Hematopoietic multipotent progenitor cell (in vitro differentiated cells): ENCODE data around the gene ERN1. TPM values are rescaled to one million over a fixed set of nuclear protein-coding genes. Genes with fewer than 3 reads are reported as not detected.

Source experiments
- DNase-seq, 3 donors: peaks; one replicate each; pipeline ENCODE4 v3.0.0-alpha.2; 2011 to 2015; ENCODE audit warnings: low read depth in 2 of 3, low spot score in 2 of 3
- total RNA-seq: library from RNA; depleted of rRNA; stranded (reverse); fragments of >200 nt; gene quantifications from one replicate; pipeline ENCODE4 v1.2.3, GENCODE V29; 2012

Gene ERN1
- total RNA-seq, 1 donor = 17.2 TPM

DNA sequence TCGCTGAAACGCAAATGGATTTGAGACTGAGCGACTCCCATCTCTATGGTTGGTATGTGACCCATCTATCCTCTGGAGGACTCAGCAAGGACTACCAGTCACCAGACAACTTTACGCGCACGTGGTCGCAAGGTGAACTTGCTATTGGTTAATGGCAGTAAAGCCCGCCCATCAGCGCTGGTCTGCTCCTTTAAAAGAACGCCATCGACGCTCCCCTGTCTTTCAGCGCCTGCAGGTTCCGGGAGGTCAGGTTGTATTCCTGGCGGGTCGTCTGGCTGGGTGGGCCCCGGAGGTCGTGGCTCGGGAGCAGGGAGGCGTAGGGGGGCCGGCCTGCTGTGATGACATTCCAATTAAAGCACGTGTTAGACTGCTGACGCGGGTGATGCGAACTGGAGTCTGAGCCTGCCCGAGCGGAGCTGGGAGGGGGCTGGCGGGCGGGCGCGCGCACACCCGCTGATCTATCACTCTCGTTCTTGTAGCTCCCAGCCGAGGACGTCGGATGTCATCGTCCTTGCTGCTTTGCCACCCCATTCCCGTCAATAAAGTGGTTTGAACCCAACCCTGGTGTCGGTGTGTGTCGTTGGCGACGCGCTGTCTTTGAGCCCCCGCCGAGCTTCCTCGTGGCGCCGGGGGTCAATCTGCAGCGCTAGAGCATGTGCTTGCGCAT lies 15.9 kb upstream of the ERN1 start:
- DNase-seq = peak; percentile 88 to 99 (median 97)

DNA sequence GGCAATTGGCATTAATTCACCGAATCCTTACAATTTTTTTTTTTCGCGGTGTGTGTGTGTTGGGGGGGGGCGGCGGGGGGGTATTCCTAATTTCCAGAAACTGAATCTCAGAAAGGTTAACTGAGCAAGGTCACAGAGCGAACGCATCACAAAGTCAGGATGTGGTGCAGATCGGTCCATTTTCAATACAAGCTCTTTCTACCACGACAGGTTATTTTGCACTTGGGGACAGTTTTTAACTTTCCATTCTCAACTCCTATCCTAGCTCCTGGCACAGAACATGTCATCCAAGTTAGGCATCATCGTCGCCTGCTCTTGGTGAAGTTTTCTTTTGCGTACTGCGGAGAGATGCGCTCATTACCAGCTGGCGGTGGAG lies 15.4 kb upstream of the ERN1 start:
- DNase-seq = no peak

DNA sequence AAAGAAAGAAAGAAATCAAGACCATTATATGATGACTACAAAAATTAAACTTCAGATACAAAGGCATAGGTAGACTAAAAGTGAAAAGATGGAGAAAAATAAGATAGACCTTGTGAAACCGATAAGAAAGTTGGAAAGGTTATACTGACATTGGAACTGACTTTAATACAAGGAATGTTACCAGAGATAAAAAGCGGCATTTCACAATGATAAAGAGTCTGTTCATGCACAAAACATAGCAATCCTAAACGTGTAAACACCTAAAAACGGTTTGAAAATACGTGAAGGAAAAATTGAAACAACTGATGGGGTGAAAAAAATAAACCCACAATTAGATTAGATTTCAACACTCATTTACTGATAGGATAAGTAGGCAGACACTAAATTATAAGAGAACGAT lies 9.6 kb upstream of the ERN1 start:
- no peak for DNase-seq

DNA sequence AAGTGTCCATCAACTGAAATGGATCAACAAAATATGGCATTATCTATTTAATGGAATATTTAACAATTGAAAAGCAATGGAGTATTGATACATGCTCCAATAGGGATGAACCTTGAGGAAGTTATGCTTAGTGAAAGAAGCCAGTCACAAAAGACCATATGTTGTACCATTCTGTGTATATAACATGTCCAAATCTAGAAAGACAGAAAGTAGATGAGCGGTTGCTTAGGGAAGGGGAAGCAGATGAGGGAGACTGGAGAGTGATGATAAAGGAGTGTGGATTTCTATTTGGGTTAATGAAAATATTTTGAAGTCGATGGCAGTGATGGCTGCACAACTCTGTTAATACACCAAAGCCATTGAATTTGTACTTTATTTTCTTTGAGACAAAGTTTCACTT lies 8.5 kb upstream of the ERN1 start:
- peak in 2 of 3 donors; percentile 36 to 67 for DNase-seq

DNA sequence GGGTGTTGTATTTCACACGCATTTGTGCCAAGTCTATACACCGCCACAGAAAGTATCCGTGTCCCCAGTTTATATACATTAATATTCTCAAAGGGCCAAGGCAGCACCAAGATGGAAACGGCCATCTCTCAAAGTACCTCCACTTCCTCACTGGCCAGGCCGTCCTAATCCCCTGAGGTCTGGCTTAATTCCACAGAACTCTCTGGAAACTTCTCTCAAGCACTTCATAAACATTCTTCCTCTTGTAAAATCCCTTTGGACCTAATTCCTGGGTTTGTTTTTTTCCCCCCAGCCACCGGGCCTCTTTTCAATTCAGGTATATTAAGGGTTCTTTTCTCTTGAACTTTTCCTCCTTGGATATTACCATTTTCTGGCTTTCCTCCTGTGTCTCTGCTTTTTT lies 5.1 kb upstream of the ERN1 start:
- no peak for DNase-seq

DNA sequence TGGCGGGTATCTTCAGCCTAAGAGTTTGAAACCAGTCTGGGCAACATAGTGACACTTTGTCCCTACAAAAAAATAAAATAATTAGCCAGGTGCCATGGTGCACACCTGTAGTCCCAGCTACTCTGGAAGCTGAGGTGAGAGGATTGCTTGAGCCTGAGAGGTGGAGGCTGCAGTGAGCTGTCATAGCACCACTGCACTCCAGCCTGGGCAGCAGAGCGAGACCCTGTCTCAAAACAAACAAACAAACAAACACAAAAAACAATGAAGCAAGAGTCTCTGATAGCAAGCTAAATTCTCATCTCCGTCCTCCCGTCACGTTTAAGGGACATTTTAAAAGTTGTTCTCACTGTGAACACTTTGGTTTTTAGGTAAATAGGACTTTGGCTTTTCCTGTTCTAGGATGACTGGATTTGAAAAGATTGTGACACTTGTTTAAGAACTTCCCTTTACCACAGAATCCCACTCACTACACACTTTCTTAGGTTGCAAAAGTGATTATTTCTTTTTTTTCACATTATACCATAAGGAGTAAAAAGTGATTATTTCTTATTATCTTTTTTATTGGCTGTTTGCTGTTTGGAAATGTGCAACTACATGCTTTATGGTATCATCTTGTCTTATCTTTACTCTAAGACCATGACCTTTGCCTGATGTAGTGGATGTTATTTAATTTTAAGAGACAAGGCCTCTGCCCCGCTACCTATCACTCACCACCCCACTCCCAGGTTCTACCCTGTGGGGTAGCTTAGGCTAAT lies 4.4 kb upstream of the ERN1 start:
- no peak for DNase-seq

DNA sequence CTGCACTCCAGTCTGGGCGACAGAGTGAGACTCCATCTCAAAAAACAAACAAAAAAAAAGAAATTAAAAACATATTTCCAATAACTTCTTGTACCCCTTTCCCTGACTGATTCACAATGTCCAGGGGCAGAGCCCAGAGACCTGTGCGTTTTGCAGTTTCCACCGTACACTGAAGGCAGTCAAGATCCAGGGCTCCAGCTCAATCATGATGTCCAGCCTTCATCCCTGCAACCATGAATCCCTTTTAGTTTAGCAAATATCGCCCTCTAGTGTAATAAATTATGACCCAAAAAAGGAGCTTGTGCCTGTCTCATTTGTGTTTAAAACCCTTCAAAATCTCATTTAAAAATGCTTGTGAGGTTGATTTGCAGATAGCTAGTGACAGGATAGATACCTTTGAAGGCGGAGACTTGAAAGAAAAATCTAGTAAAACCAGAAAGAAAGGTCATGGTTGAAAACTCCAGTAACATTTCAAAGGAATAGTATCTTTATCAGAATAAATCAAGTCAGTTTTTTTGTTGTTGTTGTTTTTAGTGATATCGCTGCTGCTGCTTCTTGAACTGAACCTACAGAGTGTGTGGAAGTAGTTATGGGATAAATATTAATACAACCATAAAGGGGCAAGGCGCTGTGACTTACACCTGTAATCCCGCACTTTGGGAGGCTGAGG lies 3.7 kb upstream of the ERN1 start:
- peak in 2 of 3 donors; percentile 58 to 87 for DNase-seq

DNA sequence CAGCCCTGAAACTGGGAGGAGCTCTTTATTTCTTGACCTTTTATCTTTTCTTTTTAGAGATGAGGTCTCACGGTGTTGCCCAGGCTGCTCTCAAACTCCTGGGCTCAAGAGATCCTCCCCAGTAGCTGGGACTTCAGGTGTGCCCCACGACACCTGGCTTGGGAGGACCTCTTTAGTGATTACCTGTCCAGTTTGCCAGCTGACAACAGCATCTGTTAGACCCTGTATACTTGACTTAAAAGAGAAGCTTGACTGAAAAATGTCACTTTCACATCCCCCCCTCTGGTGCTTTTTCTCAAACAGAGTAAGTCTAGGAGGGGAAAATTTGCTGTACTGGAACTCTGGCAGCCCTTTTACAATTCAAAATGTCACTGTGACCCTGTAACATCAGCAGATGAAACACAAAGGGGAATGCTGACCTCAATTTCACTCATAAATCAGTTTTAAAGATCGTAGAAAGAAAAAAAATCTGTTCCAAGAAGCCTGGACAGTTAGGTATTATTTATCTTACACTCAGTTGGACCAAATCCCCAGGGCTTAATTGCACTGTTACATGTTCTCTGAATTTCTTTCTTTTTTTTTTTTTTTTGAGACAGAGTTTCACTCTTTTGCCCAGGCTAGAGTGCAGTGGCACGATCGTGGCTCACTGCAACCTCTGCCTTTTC lies 1.8 kb upstream of the ERN1 start:
- DNase-seq = no peak

DNA sequence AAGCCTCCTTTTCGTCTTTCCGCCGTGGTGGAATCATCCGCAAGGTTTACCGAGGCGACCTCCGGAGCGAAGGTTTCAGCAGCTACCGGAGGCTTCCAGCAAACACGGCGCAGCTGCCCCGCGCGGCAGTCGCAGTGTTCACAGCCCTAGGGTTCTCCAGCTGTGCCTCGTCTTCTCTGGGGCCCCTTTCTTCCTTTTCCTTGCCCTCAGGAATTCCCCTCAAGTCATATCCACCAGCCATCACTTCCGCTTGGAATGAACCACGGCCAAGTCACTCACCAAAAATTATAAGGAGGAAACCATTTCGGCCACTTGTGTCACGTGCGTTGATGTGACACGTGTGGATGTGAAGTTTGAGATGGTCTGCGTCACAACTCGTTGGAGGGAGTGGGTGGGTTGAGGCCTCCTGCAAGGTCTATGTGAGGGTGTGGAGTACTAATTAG lies 636 bp upstream of the ERN1 start:
- peak in 2 of 3 donors; percentile 62 to 71 for DNase-seq

DNA sequence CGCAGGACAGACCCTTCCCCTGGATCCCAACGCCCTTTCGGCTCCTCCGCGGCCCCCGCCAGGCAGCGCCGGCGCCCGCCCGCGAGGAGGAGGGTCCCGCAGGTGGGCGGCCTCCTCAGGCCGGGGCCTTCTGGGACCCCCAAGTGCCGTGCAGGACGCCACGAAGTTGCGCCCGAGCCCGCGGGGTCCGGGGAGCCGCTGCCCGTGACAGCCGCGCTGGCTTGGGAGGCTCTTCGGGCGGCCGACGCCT lies 504 bp downstream of the ERN1 start:
- no peak for DNase-seq

DNA sequence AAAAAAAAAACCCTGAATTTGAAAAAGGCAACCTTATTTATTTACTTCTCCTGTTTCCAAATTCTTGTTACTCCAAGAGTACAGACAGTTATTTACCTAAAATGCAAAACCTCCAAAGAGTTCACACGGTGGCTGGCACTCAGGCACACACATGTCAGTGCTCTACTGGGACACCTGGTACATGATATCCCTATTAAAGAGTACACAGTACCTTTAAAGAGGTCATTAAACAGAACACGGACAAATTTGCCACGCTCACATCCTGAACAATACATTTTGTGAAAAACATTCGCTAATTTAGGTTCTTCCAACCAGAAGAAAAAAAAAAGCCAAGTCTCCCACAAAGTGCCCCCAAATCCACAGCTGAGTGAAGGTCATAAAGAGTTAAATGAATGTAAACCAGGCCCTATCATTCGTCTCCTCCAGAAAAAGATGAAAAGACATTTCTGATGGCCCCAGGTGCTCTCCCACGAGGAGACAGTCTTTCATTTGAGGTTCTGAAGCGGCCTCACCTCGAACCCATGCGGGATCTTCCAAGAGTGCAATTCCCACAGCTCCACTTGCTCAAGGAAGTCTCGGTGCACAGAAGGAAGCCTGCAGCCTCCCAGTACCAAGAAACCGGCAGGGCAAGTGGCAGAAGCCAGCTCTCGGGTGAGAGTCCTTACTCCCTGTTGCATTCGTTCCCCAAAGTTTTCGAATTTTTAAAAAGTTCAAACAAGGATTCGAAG lies 993 bp downstream of the ERN1 start:
- DNase-seq = peak in 1 of 3 donors; percentile 26

DNA sequence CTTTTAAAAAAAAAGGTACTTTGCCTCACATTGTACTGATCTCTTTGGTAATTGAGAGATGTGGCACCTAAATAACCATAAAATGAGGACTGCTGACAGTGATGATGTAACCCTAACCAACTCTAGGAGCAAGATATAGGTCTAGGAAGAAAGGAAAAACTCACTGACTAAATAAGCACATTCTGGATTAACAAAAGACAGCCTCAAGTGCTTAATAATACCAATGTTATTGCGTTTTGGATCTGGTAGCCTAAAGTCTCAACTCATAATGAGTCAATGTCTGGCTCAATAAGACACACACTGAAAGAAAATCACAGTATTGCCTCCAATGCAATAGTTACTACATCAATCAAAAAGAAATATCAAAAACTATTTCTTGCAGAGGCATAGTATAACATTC lies 3.0 kb downstream of the ERN1 start:
- no peak for DNase-seq

DNA sequence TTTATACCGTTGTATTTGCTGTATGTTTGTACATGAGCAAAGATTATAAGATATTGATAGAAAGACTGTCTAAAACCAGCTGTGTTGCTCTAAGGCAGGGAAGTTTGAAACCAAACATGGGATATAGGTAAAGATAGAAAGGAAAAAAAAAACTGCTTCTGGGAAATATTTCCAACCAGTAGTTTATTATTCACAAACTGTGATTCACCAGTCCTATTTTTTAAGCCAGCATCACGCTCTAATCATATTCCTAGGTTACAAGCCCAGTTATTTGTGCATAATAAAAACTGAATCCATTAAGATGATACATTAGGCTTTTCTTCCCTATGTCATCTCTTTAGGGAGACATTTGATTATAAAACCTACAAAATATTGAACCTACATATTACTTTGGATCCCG lies 4.0 kb downstream of the ERN1 start:
- no peak for DNase-seq

DNA sequence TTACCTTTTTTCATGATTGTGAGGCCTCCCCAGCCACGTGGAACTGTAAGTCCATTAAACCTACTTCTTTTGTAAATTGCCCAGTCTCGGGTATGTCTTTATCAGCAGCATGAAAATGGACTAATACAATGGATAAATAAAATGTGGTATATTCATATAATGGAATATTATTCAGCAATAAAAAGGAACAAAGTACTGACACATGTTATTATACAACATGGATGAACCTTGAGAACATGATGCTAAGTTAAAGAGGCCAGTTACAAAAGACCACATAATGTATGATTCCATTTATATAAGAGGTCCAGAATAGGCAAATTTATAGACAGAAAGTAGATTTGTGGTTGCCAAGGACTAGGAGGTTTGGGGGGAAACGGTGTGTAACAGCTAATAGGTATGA lies 5.3 kb downstream of the ERN1 start:
- DNase-seq = no peak

DNA sequence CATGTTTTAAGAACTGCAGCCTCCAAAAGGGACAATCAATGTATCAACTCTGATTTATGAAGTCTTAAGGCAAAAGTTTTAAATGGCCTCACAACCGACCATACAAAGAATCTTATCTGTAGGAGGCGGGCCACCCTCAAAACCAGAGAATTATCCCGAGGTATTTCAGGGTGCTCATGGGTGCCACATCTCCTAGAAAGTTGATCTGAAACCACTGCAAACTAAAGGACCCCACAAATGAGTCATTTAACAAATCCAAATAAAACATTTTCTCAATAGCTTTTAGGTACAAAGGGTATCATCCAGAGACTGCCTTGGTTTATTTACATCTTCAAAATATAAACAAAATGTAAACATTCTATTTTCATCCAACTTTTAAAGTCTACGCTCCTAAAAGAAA lies 6.8 kb downstream of the ERN1 start:
- no peak for DNase-seq

DNA sequence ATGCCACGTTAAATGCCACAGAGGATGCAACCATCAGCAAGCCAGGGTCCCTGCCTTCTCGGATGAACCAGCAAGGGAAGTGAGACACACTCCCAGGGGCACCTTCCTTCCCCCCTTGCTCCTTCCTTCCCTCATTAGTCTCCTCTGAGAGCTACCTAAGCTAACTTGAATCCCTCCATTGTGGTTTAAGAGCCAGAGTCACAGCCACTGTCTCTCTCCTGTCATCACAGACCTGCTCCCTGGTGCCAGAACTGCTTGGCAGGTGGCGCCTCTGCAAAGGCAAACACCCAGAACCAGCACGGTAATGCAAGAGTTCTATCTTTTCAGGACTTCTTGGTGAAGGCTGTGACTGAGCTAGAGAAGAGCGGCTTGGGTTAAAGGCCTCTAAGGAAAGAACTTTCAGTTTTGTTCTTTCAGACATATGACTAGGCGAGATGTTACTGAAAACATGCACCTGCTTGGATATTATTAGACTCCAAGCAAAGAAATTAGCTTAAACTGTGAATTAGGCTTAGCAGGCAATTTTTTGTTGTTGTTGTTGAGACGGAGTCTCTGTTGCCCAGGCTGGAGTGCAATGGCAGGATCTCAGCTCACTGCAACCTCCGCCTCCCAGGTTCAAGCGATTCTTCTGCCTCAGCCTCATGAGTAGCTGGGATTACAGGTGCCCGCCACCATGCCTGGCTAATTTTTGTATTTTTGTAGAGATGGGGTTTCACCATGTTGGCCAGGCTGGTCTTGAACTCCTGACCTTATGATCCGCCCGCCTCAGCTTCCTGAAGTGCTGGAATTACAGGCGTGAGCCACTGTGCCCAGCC lies 8.8 kb downstream of the ERN1 start:
- peak in 2 of 3 donors; percentile 18 to 27 for DNase-seq

DNA sequence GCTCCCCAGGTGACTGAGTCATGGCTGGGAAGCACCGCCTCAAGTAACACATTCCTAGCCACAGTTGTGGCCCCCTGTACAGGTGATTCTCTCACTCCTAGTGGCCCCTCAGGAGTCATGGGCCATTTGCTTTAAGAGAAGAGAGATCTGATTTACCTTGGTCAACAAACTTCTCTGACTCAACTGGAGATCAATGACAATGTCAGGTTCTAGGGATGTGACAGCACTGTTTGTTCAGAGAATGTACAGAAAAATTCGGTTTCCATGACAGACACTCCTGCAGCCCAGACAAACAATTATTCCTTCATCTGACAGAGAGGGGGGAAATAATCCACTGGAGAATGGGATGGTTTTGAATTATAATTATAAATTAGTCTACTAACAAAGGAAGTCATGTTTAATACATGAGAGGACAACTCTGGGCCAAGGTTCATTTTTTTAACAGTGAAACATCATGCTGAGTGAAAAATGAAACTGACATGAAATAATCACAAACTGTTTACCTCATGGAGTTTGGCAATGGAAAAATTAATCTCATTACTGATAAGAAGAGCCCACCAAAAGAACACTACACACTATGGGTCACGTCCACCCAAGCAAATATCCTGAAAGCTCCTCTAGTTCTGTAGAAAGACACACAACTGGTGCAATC lies 9.7 kb downstream of the ERN1 start:
- DNase-seq = no peak

DNA sequence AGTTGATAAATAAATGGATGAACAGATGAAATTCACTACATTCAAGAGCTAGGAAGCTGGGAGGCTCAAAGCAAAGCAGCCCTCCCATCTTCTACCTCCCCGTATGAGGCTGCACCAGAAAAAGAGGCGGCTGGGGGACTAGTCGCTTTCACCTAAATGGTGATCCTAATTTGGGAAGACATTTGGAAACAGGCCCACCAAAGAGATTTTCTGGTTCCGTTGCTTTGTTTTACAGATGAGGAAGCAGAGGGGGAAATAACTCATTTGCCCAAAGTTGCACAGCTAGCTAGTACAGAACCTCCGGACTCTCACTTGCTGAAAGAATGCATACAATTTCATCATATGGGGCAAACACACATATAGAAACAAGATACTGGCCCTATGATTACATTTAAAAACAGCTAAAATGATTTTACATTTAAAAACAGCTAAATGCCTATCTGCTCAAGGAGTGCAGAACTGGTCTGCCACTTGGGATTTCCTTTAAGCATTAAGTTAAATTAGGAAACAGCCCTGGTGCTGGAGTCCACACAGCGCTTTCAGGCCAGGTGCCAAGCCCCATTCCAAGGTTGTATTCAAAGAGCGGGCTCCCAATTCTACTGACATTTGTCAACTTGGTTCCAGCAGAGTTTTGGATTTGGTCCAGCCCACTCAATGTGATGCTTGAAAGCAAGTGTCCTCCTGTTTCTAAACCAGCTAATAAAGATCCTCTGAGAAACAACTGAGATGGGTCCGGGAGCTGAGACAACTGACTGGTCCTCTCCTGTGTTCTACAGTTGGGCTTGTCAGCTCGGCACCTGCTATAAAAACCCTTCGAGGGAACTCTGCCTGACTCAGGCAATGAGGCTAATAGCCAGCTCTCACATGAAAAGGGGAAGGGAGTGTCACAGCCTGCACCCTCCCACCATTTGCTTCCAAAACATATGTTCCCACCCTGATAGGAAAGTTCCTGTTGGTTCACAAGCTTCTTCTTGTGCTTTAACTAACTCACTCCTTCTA lies 11.7 kb downstream of the ERN1 start:
- peak in 2 of 3 donors; percentile 56 to 68 for DNase-seq
